ENCODE measurements around the gene PPARD.
A peak's percentile ranks its signal among the peaks of the same experiment; 100 is the strongest.

Gene PPARD

DNA sequence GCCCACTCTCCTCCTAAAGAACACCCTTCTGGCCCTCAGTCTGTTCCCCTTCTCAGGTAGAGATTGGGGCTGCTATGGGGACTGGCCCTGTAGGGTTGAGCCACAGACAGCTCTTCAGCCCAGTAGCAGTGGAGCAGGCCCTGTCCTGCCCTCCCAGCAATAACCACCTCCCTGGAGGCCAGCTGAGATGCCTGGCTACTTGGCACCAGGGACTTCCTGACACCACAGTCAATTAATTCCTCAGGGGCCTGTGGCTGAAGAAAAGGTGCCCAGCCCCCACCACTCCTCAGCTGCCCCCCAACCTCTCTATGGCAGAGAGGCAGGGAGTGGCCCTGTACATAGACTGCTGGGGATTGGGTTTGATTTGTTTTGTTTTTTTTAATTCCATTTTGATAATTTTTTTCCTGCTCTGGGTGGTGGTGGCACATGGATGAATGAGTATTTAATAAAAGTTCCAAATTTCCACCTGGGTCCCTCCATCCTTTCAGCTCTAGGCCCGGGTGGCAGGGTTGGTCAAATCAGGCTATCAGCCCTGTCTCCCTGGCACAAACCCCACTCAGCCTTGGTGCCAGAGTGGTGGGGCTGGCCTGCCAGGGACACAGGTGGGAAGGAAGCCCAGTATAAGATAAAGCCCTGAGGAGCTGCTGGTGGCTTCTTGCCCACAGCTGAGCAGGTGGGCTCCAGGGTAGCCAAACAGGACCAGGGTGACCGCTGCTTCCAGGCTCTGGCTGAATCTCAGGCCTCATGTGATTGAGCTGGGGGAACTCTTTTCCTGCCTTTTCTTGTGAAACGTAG, 46.6 kb upstream of the PPARD start:
- Histone ChIP-seq H3K4me2 (no peak overlapping the region), H3K4me3 (IDR thresholded peaks at IDR 0.05; ENCODE audit: insufficient read depth, low read depth, low read length) (no peak overlapping the region), H3K79me2 (ENCODE audit: insufficient read depth, low read depth) (peaks cover 30% of the 10 kb centered on the region), H3K27ac (no peak overlapping the region), H3K27me3 (ENCODE audit: insufficient read depth, low read depth) (no peaks in the 10 kb centered on the region), H3K36me3 (ENCODE audit: insufficient read depth) (no peaks in the 10 kb centered on the region), H4K20me1 (ENCODE audit: insufficient read depth) (no peaks in the 10 kb centered on the region), H3K4me1 (ENCODE audit: low read depth, poor library complexity, severe bottlenecking) (peaks cover 36% of the 10 kb centered on the region), H2AFZ (ENCODE audit: low read depth) (no peak overlapping the region), H3K9ac (no peak overlapping the region)
- TF ChIP-seq, protein P1, sequence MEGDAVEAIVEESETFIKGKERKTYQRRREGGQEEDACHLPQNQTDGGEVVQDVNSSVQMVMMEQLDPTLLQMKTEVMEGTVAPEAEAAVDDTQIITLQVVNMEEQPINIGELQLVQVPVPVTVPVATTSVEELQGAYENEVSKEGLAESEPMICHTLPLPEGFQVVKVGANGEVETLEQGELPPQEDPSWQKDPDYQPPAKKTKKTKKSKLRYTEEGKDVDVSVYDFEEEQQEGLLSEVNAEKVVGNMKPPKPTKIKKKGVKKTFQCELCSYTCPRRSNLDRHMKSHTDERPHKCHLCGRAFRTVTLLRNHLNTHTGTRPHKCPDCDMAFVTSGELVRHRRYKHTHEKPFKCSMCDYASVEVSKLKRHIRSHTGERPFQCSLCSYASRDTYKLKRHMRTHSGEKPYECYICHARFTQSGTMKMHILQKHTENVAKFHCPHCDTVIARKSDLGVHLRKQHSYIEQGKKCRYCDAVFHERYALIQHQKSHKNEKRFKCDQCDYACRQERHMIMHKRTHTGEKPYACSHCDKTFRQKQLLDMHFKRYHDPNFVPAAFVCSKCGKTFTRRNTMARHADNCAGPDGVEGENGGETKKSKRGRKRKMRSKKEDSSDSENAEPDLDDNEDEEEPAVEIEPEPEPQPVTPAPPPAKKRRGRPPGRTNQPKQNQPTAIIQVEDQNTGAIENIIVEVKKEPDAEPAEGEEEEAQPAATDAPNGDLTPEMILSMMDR (conservative IDR thresholded peaks at IDR 0.05; ENCODE audit: low read depth, low read length): no peak

DNA sequence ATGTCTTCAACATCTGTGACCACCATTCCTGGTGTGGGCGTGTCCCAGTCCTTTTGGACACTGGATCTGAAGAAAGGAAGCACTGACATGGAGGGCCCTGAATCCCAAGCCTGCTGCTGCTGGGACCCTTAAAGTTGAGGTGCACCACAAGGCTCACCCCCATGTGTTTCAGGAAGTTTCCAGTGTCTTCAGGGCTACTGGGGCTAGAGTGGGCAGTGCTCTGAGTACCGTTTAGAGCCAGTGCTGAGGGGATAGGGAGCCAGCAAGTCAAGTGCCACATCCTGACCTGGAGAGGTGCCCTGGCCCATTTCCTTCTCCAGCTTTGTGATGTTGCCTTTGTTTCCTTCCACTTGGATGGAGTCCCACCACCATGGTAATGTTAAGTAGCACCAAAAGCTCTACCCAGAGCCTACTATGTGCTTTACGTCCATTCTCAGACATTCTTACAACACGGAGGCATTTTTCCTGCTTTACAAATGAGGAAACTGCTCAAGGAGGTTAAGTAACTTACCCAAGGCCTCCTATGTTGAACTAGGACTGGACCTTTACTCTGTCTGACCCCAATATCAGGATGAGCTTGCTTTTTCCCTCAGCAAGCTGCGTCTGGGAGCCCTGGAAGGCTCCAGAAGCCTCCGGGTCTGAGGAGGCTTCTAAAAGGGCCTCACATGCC, 45.3 kb upstream of the PPARD start:
- Histone ChIP-seq H4K20me1 (ENCODE audit: insufficient read depth) (no peaks in the 10 kb centered on the region), H3K4me3 (IDR thresholded peaks at IDR 0.05; ENCODE audit: insufficient read depth, low read depth, low read length) (no peak overlapping the region), H3K4me1 (ENCODE audit: low read depth, poor library complexity, severe bottlenecking) (peaks cover 49% of the 10 kb centered on the region), H3K79me2 (ENCODE audit: insufficient read depth, low read depth) (peaks cover 37% of the 10 kb centered on the region), H3K9ac (peak overlapping the region; percentile 75; the same call in 1 of the 2 replicates), H3K4me2 (peak overlapping the region; percentile 95), H3K27me3 (ENCODE audit: insufficient read depth, low read depth) (no peaks in the 10 kb centered on the region), H3K36me3 (ENCODE audit: insufficient read depth) (no peaks in the 10 kb centered on the region), H3K27ac (peak overlapping the region; percentile 80), H2AFZ (ENCODE audit: low read depth) (peak overlapping the region; percentile 55)
- TF ChIP-seq, protein P1 (conservative IDR thresholded peaks at IDR 0.05; ENCODE audit: low read depth, low read length): no peak

DNA sequence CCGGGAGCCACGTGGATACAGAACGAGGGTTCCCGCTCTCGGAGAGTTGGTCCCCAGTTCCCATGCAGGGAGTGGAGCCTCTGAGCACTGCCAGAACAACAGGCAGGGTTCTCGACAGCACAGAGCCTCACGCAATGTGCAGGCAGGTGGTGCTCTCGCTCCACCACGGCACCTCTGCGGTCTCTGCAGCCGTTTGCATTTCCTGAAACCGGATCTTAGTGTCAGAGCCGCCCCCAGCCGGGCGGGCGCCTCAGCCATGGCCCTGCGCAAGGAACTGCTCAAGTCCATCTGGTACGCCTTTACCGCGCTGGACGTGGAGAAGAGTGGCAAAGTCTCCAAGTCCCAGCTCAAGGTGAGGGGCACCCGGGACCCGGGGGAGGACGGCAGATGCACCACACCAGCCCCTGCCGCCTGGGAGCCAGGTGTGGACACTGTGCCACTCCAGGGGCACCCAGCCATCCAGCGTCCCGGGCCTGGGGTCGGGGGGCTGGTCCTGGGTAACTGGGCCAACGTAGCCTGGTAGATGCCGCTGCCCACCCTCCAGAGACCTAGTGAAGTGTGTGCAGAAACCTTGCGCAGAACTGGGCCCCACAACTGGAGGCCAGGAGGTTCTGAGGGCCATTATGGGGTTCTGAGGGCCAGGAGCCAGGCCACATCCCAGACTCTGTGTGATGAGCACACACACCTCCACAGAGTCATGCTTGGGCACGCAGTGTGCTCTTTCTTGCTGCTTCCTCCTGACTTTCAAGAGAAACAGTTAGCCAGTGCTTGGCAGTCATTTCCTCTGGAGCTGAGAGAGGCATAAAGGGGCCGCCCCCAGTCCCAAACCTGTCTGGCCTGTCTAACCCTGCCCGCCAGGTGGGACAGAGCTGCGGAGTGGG, 44.5 kb upstream of the PPARD start, which contains the start of gene DEF6:
TSS of gene DEF6 (plus strand) at position 218 of the 881 bp plus-strand sequence. CDS start at position 257, 39 bp downstream.
- peak within 1 kb of the TSS; percentile 95 for H3K4me2 ChIP-seq
- H3K27ac ChIP-seq: peak within 1 kb of the TSS; percentile 80
- peak within 1 kb of the TSS; percentile 75 for H3K9ac ChIP-seq
- no peak within 1 kb of the TSS for H3K4me3 ChIP-seq (IDR thresholded peaks at IDR 0.05; ENCODE audit: insufficient read depth, low read depth, low read length)
- peak within 1 kb of the TSS; percentile 55 for H2AFZ ChIP-seq (ENCODE audit: low read depth)
- no peaks in the 10 kb centered on the region for H4K20me1 ChIP-seq (ENCODE audit: insufficient read depth)
- H3K4me1 ChIP-seq (ENCODE audit: low read depth, poor library complexity, severe bottlenecking): peaks cover 56% of the 10 kb centered on the region
- TF ChIP-seq, protein P1 (conservative IDR thresholded peaks at IDR 0.05; ENCODE audit: low read depth, low read length): peak; percentile 66
- peaks cover 37% of the 10 kb centered on the region for H3K79me2 ChIP-seq (ENCODE audit: insufficient read depth, low read depth)
- H3K36me3 ChIP-seq (ENCODE audit: insufficient read depth): no peaks in the 10 kb centered on the region
- H3K27me3 ChIP-seq (ENCODE audit: insufficient read depth, low read depth): no peaks in the 10 kb centered on the region

DNA sequence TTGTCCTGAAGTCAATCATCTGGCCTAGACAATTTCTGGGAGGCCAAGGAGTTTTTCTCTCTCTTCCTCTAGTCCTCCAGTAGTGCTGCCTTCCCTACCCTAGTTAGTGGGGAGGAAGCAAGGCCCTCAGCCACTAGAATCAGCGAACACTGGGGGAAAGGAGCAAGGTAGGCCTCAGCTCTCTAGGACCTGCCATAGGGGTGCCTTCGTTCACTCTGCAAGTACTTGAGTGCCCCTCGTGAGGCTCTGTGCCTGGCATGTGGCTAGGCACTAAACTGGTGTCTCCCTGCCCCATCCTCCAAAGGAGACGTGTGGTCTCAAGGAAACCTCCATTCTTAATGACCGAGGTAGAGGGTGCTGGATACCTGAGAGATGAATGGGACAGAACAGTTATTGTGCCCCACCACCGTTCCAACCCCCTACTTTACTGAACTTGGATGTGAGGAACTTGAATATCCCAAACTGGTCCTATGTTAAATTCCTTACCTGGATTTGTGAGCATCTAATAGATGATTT, 43.7 kb upstream of the PPARD start:
- H3K27ac ChIP-seq: peak overlapping the region; percentile 80; the same call in 1 of the 2 replicates
- no peak overlapping the region for H3K4me3 ChIP-seq (IDR thresholded peaks at IDR 0.05; ENCODE audit: insufficient read depth, low read depth, low read length)
- no peaks in the 10 kb centered on the region for H3K36me3 ChIP-seq (ENCODE audit: insufficient read depth)
- no peak overlapping the region for H2AFZ ChIP-seq (ENCODE audit: low read depth)
- no peaks in the 10 kb centered on the region for H3K27me3 ChIP-seq (ENCODE audit: insufficient read depth, low read depth)
- peak overlapping the region; percentile 95 for H3K4me2 ChIP-seq
- H3K79me2 ChIP-seq (ENCODE audit: insufficient read depth, low read depth): peaks cover 44% of the 10 kb centered on the region
- peak overlapping the region; percentile 75 for H3K9ac ChIP-seq
- TF ChIP-seq, protein P1 (conservative IDR thresholded peaks at IDR 0.05; ENCODE audit: low read depth, low read length): no peak
- H4K20me1 ChIP-seq (ENCODE audit: insufficient read depth): no peaks in the 10 kb centered on the region
- H3K4me1 ChIP-seq (ENCODE audit: low read depth, poor library complexity, severe bottlenecking): peaks cover 64% of the 10 kb centered on the region

Measured in KMS-11 (cell line).